CD8-positive, alpha-beta memory T cell (primary cell): ENCODE results near the gene DAB1. TPM values are rescaled to one million over a fixed set of nuclear protein-coding genes. Genes with fewer than 3 reads are reported as not detected.

Experiments
- CTCF ChIA-PET: fragments of 350-600 bp; sonication (Branson Sonifier 250); formaldehyde crosslinking; loops from one replicate; lab custom pipeline; 2021; ENCODE audit warnings: antibody characterized with exemption; lab: Charles Lee
- POLR2A ChIA-PET: fragments of 350-600 bp; sonication (Branson Sonifier 250); formaldehyde crosslinking; loops from one replicate; lab custom pipeline; 2021; ENCODE audit warnings: antibody characterized with exemption; lab: Charles Lee
- DNase-seq, 5 donors: peaks; one replicate each; pipeline versions ENCODE4 v3.0.0 to v3.0.0-alpha.2; 2020 to 2022; ENCODE audit warnings: mixed read lengths in 1 of 5
- H3K27ac ChIP-seq: one replicate; pipeline ENCODE4 v1.7.0; 2013; ENCODE audit warnings: low read depth, mild to moderate bottlenecking, low read length, moderate library complexity
- H3K27me3 ChIP-seq: 2 replicates; pipeline ENCODE4 v1.7.0; 2013; ENCODE audit warnings: low read length, mild to moderate bottlenecking; ENCODE audit not compliant: insufficient read depth, poor library complexity, severe bottlenecking
- H3K36me3 ChIP-seq: 2 replicates; pipeline ENCODE4 v1.7.0; 2013; ENCODE audit warnings: mild to moderate bottlenecking, low read length, moderate library complexity; ENCODE audit not compliant: insufficient read depth
- H3K4me1 ChIP-seq: 2 replicates; pipeline ENCODE4 v1.7.0; 2013; ENCODE audit warnings: mild to moderate bottlenecking, low read length, moderate library complexity; ENCODE audit not compliant: insufficient read depth
- H3K4me3 ChIP-seq: 2 replicates; pipeline ENCODE4 v1.7.0; 2013; ENCODE audit warnings: mild to moderate bottlenecking, low read length
- H3K9me3 ChIP-seq: 2 replicates; pipeline ENCODE4 v1.7.0; 2013; ENCODE audit warnings: mild to moderate bottlenecking, low read length
- H3K27ac Mint-ChIP-seq, 8 donors: one replicate each; pipeline ENCODE4 v1.8.0; 2020 to 2021; ENCODE audit warnings: mixed read lengths in 8 of 8, mild to moderate bottlenecking in 6 of 8, inconsistent platforms in 3 of 8, moderate library complexity in 3 of 8
- H3K27me3 Mint-ChIP-seq, 2 donors: one replicate each; pipeline ENCODE4 v1.8.0; 2020 to 2021; ENCODE audit warnings: mixed read lengths in 2 of 2, mild to moderate bottlenecking in 1 of 2, moderate library complexity in 1 of 2
- H3K36me3 Mint-ChIP-seq, 3 donors: one replicate each; pipeline ENCODE4 v1.8.0; 2020 to 2021; ENCODE audit warnings: mixed read lengths in 3 of 3, inconsistent platforms in 1 of 3, mild to moderate bottlenecking in 1 of 3
- H3K4me1 Mint-ChIP-seq, 3 donors: one replicate each; pipeline ENCODE4 v1.8.0; 2020 to 2021; ENCODE audit warnings: mixed read lengths in 3 of 3, inconsistent platforms in 1 of 3, mild to moderate bottlenecking in 1 of 3
- H3K4me3 Mint-ChIP-seq, 7 donors: one replicate each; pipeline ENCODE4 v1.8.0; 2020 to 2021; ENCODE audit warnings: mixed read lengths in 7 of 7, mild to moderate bottlenecking in 6 of 7, moderate library complexity in 4 of 7, inconsistent platforms in 2 of 7
- H3K9me3 Mint-ChIP-seq, 5 donors: one replicate each; pipeline ENCODE4 v1.8.0; 2020 to 2022; ENCODE audit warnings: mixed read lengths in 5 of 5, mild to moderate bottlenecking in 3 of 5, moderate library complexity in 2 of 5, inconsistent platforms in 1 of 5
- polyA plus RNA-seq: library from polyadenylated mRNA; unstranded; fragments of 300-500 nt; fragmentation: Illumina TruSeq; gene quantifications from one replicate; pipeline ENCODE4 v1.2.3, GENCODE V29; 2021
- total RNA-seq, 2 experiments: library from RNA; stranded (reverse); gene quantifications; one replicate each; pipeline ENCODE4 v1.2.3, GENCODE V29; 2021

The DAB1 gene
- total and polyA plus RNA-seq, 3 experiments from 2014 or later: 0.09 to 1.7 TPM; not detected in 1

- no peak for DNase-seq
- Histone ChIP-seq H3K27ac (no peak overlapping the region), H3K4me3 (no peak overlapping the region), H3K4me1 (no peaks in the 10 kb centered on the region), H3K27me3 (no peaks in the 10 kb centered on the region), H3K36me3 (no peaks in the 10 kb centered on the region), H3K9me3 (no peaks in the 10 kb centered on the region)
- peaks cover 0 to 2% of the 10 kb centered on the region in 2 donors for H3K27me3 Mint-ChIP-seq
- ChIA-PET CTCF (no interaction called here), POLR2A (no interaction called here)
- H3K27ac Mint-ChIP-seq: no peak overlapping the region
- no peak overlapping the region for H3K4me3 Mint-ChIP-seq
- no peaks in the 10 kb centered on the region for H3K36me3 Mint-ChIP-seq
- H3K9me3 Mint-ChIP-seq: peaks cover 0 to 3% (median 0%) of the 10 kb centered on the region in 5 donors
- no peaks in the 10 kb centered on the region for H3K4me1 Mint-ChIP-seq
These were observed 339.2 kb downstream of the DAB1 start for GRCh38 chr1:57084701-57085100.

DNA sequence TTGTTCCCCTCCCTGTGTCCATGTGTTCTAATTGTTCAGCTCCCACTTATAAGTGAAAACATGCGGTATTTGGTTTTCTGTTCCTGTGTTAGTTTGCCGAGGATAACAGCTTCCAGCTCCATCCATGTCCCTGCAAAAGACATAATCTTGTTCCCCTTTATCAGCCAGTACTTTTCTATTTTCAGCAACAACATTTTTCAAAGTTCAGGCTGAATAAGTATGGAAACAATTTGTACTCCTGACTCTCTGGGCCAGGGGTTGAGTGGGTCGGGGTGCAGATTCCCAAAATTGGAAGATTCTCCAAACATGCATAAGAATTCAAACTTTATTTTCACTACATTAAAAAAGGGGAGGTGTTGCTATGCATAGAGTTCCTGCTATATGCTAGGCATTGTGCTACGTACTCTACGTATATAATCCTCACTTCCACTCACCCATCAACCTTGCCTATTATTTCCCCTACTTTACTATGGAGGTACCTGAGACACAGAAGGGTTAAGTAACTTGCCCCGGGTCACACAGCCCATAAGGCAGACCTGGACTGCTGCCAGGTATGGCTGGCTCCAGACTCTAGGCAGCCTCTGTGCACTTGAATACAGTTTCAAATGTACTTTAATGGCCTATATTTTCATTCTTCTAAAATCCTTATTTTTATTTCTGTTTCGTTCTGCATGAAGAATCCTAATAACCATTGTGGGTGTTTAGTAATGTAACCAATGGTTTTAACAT is 341.0 kb downstream of the DAB1 start:
- POLR2A ChIA-PET: no interaction called here
- peaks cover 0 to 5% of the 10 kb centered on the region in 2 donors for H3K27me3 Mint-ChIP-seq

DNA sequence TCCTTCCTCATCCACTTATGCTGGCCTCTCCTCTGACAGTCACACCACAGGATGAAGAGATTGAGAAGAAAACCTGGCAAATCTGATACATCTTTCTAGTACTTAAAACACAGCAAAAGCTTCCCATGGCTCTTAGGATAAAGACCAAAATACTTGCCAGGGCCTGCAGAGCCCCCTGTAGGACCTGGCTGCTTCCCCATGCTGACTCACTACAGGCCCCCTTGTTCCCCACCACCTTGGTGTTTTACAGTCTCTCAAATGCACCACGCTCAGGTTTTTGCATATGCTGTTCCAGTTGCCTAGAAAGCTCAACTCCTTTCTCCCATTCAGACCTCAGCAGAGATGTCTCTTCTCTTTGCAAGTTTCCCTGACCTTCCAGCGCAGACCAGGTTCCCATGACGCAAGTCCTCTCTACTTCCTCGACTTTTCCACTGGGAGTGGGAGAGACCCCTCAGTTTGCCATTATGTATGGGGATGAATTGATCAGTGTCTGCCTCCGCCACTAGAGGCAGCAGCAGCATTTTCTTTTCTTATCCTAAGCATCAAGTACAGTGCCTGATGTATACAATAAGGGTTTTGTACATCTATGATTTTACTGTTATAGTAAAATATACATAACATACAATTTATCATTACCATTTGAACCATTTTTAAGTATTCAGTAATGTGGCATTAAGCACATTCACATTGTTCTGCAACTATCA is 344.3 kb downstream of the DAB1 start:
- Mint-ChIP-seq H3K4me1 (no peaks in the 10 kb centered on the region), H3K4me3 (no peak overlapping the region), H3K36me3 (no peaks in the 10 kb centered on the region), H3K27me3 (peaks cover 0 to 4% of the 10 kb centered on the region in 2 donors), H3K9me3 (no peaks in the 10 kb centered on the region), H3K27ac (no peak overlapping the region)
- Histone ChIP-seq H3K27me3 (no peaks in the 10 kb centered on the region), H3K36me3 (no peaks in the 10 kb centered on the region), H3K9me3 (no peaks in the 10 kb centered on the region), H3K4me1 (no peaks in the 10 kb centered on the region), H3K4me3 (no peak overlapping the region), H3K27ac (no peak overlapping the region)
- POLR2A ChIA-PET: no interaction called here
- CTCF ChIA-PET: no interaction called here
- DNase-seq: no peak

More for the DNA sequence above, 341.0 kb downstream of the DAB1 start:
- H3K4me1 Mint-ChIP-seq: no peaks in the 10 kb centered on the region
- H3K27ac ChIP-seq: no peak overlapping the region
- H3K9me3 Mint-ChIP-seq: no peaks in the 10 kb centered on the region
- no peak overlapping the region for H3K4me3 Mint-ChIP-seq
- no peaks in the 10 kb centered on the region for H3K36me3 Mint-ChIP-seq
- DNase-seq: no peak
- H3K27ac Mint-ChIP-seq: no peak overlapping the region
- CTCF ChIA-PET: no interaction called here
- H3K36me3 ChIP-seq: no peaks in the 10 kb centered on the region
- H3K27me3 ChIP-seq: no peaks in the 10 kb centered on the region
- H3K4me1 ChIP-seq: no peaks in the 10 kb centered on the region
- no peak overlapping the region for H3K4me3 ChIP-seq
- no peaks in the 10 kb centered on the region for H3K9me3 ChIP-seq

GRCh38 chr1:57072401-57073110 is 351.3 kb downstream of the DAB1 start:
- H3K4me1 ChIP-seq: no peaks in the 10 kb centered on the region
- no peaks in the 10 kb centered on the region for H3K9me3 Mint-ChIP-seq
- no peaks in the 10 kb centered on the region for H3K9me3 ChIP-seq
- ChIA-PET POLR2A (no interaction called here), CTCF (no interaction called here)
- no peaks in the 10 kb centered on the region for H3K27me3 ChIP-seq
- peaks cover 0 to 1% of the 10 kb centered on the region in 2 donors for H3K27me3 Mint-ChIP-seq
- no peak overlapping the region for H3K27ac Mint-ChIP-seq
- no peak overlapping the region for H3K4me3 Mint-ChIP-seq
- no peaks in the 10 kb centered on the region for H3K36me3 ChIP-seq
- no peaks in the 10 kb centered on the region for H3K36me3 Mint-ChIP-seq
- H3K4me1 Mint-ChIP-seq: no peaks in the 10 kb centered on the region
- DNase-seq: no peak
- no peak overlapping the region for H3K27ac ChIP-seq
- H3K4me3 ChIP-seq: no peak overlapping the region

- H3K36me3 Mint-ChIP-seq: no peaks in the 10 kb centered on the region
- no peak overlapping the region for H3K4me3 ChIP-seq
- no peak overlapping the region for H3K27ac Mint-ChIP-seq
- no peaks in the 10 kb centered on the region for H3K9me3 Mint-ChIP-seq
- H3K9me3 ChIP-seq: no peaks in the 10 kb centered on the region
- no peak overlapping the region for H3K27ac ChIP-seq
- ChIA-PET CTCF (no interaction called here), POLR2A (no interaction called here)
- no peak overlapping the region for H3K4me3 Mint-ChIP-seq
- H3K36me3 ChIP-seq: no peaks in the 10 kb centered on the region
- no peaks in the 10 kb centered on the region for H3K4me1 Mint-ChIP-seq
- no peak for DNase-seq
- no peaks in the 10 kb centered on the region for H3K4me1 ChIP-seq
- no peaks in the 10 kb centered on the region for H3K27me3 Mint-ChIP-seq
- no peaks in the 10 kb centered on the region for H3K27me3 ChIP-seq
These were observed 356.0 kb downstream of the DAB1 start for GRCh38 chr1:57067863-57068262.

DNA sequence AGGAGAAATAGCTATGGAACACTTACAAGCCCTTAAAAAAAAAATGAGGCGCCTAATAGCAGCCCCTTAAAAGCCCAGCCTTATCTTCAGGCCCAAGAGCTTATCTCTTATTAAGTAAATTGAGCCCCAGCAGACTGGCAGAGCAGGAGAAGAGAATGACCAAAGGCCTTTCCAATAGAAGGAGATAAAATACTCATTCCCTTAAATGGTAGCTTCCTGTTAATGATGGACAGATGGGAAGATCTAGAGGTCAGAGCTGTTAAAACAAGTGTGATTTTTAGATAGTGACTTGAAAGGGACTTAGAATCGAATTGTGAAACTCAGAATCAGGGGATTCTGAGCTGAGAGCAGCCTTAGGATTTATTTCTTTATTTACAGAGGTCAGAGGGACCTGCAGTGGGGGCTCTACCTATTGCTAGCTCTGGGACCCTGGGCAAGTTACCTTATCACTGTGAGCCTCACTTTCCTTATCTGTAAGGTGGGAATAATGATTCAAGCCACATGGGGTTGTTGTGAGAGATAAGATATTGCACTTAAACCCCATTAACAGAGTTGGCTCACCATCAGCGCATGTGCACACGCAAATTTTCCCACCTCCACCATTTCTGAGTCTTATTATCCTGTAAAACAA is 356.8 kb downstream of the DAB1 start:
- Mint-ChIP-seq H3K9me3 (no peaks in the 10 kb centered on the region), H3K27ac (no peak overlapping the region), H3K4me1 (no peaks in the 10 kb centered on the region), H3K36me3 (no peaks in the 10 kb centered on the region), H3K27me3 (no peaks in the 10 kb centered on the region), H3K4me3 (no peak overlapping the region)
- Histone ChIP-seq H3K9me3 (no peaks in the 10 kb centered on the region), H3K27ac (no peak overlapping the region), H3K4me3 (no peak overlapping the region), H3K27me3 (no peaks in the 10 kb centered on the region), H3K36me3 (no peaks in the 10 kb centered on the region), H3K4me1 (no peaks in the 10 kb centered on the region)
- DNase-seq: no peak
- POLR2A ChIA-PET: no interaction called here
- CTCF ChIA-PET: no interaction called here

DNA sequence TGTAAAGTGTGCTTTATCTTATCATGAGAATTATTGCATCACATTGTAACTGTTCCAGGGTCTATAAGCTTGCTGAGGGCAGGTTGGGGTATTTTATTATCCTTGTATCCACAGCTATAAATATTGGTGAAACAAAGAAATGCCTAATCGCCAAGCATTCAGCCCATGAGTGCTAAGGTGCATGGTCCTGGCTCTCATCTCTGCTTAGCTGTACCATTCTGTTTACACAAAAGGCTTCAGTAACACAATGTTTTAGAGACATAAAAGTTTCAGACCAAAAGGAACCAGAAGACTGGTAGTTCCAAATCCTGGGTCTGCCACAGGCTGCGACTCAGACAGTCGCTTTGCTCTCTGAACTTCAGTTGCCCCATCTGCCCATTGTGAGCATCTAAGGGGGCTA is 358.4 kb downstream of the DAB1 start:
- Histone ChIP-seq H3K27ac (no peak overlapping the region), H3K36me3 (no peaks in the 10 kb centered on the region), H3K9me3 (no peaks in the 10 kb centered on the region), H3K27me3 (no peaks in the 10 kb centered on the region), H3K4me3 (no peak overlapping the region), H3K4me1 (no peaks in the 10 kb centered on the region)
- Mint-ChIP-seq H3K27ac (no peak overlapping the region), H3K4me3 (no peak overlapping the region), H3K4me1 (no peaks in the 10 kb centered on the region), H3K27me3 (no peaks in the 10 kb centered on the region), H3K9me3 (peaks cover 0 to 2% (median 0%) of the 10 kb centered on the region in 5 donors), H3K36me3 (no peaks in the 10 kb centered on the region)
- ChIA-PET CTCF (no interaction called here), POLR2A (no interaction called here)
- no peak for DNase-seq
